DMS 273 treated with DMSO at 0.1 percent for 48 hours (cell line): Measurements from ENCODE around the gene MPPED1.

ENCODE experiments used
- DNase-seq: peaks from one replicate; lab custom pipeline; 2025; lab: John Stamatoyannopoulos, UW

Gene MPPED1

DNA sequence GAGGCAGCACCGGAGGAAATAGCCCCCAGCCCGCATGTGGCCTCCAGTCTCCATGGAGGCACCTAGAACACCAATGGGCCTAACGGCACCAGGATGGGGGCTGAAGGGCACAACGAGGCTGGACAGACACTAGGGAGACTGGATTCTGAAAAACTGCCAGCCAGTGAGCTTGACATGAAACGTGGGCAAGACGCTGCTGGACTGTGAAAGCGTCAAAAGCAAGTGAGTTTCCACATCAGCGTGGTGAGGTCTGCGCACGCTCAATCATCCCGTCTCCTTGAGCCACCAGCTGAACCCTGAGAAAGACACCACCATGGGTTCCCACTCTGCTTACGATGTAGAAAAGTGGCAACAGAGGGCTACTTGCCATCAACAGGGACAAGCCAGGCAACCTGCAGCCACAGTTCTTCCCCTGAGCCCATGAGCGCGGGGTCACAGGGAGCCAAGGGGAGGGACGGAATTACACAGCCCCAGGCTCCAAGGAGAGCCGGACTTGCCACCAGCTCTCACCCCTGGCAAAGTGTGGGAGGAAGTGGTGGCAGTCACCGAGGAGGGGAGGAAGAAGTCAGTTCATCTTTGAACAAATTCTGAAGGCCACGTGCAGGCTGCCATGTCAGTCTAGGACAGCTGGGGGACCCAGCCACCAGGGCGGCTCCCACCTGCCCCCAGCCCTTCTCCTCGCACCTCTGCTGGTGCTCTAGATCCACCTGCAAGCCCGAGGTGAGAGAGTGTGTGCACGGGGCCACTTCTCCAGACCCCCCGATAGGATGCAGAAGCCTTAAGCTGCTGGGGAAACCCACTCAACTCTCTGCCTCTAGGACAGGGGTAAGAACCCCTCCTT, 131.1 kb downstream of the MPPED1 start:
- no peak for DNase-seq

GRCh38 chr22:43543522-43544288, 131.9 kb downstream of the MPPED1 start:
- no peak for DNase-seq

GRCh38 chr22:43544289-43544673, 132.5 kb downstream of the MPPED1 start:
- no peak for DNase-seq

GRCh38 chr22:43546186-43546585, 134.4 kb downstream of the MPPED1 start:
- no peak for DNase-seq

- DNase-seq: no peak
These were observed 138.3 kb downstream of the MPPED1 start for GRCh38 chr22:43550024-43550620.

GRCh38 chr22:43550672-43551071, 138.9 kb downstream of the MPPED1 start:
- no peak for DNase-seq

DNA sequence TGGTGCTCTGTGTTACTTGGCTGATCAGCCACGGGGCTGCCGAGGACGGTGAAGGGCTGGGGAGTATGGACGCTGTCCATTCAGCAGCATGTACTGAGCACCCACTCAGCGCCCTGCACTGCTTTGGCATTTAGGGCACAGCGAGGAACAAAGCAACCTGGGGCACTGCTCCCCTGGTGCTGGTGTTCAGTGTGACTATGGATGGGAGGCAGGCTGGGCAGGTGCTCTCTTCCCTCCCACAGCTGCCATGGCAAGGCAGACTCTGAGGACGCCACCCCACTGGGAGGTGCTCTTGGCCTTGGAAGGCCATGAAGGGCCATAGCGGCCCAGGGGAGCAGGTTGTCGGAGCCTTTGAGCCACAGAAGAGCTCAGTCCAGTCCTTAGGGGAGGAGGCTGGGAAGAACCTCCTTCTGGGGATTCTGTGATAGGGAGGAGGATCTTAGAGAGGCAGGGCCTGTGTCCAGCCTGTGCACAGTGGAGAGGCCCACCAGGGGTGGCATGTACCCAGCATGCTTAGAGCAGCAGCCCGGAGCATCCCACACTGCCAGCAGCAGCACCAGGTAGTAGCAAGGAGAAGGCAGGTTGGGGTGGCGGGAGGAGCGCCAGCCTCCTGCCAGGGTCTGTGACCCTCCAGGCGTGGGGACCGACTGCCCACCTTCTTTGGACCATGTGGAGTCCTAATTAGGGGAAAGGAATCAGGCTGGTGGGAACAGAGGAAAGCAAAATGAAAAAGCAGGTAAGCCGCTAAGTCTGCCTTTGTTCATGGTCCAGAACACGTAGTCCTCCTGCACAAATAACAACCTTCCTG, 141.8 kb downstream of the MPPED1 start:
- no peak for DNase-seq

- DNase-seq: no peak
These were observed 142.4 kb downstream of the MPPED1 start for GRCh38 chr22:43554259-43554636.

- no peak for DNase-seq
These were observed 143.0 kb downstream of the MPPED1 start for GRCh38 chr22:43554694-43555365.

DNA sequence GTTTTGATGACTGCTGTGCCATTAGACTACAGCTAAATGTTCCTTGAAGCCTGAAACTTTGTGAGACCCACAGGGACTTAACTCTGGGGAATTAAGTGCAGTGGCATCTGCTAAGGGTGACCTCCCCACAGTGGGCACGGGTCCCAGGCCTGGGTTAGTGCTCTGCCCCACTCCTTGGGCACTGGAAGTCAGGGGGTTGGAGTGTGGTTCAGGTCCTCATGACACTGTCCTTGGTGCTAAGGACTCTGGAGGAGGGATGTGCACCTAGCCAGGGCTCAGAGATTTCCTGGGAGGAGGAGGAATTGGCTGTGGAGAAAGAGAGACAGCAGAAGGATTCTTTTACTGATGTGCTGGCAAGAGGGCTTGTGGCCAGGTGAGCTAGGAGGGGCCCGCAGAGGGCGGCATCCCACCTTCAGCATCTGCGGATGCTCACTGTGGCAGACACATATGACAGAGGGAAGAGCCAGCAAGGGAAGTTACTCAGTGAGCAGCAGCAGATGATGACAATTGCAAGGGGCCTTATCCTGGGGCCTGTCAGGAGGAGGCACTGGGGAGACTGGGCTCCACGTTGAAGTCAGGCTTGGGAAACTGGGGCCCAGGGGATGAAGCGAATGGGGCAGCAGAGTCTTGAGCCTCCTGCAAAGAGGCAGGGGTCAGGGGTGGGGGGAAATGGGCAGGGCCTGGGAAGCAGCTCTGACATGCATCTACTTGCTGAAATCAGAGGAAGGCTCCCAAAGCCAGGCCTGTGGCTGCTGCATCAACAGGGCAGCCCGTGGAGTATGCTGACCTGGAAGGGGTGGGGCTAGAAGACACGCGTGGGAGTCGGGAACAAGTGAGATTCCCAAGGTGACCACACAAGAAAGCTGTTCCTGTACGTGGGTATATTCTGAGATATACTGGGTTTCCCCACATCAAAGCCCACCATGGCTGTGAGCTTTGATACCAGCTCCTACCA, 144.0 kb downstream of the MPPED1 start:
- DNase-seq: no peak
